Measurements from ENCODE around the gene ACOX3.
A peak's percentile ranks its signal among the peaks of the same experiment; 100 is the strongest.
"Not testable (repeated sequence)": the region's sequence is repeated elsewhere in the genome, so short reads cannot be mapped to it uniquely, and the experiment has no call there.

The ACOX3 gene

DNA sequence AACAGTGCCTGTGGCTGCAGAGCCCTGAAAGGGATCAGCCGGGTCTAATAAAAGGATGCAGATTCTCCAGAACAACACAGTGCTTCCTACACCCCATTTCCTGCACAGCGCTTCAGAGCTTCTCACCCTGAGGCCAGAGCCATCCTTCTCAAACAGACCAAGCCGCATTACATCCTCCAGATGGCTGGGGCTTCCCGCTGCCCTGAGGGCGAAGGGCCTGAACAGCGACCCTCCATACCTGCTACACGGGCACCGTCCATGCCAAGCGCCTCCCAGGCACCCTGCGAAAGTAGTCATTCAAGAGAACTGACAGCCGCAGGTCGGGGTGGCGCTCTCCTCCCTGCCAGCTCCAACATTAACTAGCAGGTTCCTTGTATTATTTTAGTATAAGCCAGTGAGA is 36.5 kb downstream of the ACOX3 start:
- FAIRE-seq, result no peak

DNA sequence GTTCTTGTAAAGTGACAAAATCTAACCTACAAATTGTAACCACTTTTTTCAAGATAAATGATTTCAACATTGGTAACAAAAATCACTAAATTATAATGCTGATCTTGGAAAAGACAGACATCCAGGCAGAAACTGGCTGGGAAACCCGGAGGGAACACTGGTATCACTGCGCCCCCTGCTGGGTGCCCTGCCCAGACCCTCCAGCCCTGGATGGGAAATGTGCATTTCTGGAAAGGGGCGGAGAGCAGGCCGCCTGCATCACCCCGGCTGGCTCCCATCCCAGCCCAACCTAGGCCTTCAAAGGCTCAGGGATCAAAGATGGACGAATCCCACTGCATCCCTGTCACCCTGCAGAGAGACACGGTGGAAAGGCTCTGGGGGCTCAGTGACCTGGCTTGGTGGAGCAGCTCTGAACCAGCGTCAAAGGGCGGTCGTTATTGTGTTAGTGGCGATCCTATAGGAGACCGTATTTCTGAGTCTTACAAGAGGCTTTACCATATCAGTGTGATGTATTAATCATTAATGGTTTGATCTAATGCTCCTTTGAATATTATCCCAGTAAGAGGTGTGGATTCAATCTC is 37.3 kb downstream of the ACOX3 start:
- peak; percentile 91 for FAIRE-seq

DNA sequence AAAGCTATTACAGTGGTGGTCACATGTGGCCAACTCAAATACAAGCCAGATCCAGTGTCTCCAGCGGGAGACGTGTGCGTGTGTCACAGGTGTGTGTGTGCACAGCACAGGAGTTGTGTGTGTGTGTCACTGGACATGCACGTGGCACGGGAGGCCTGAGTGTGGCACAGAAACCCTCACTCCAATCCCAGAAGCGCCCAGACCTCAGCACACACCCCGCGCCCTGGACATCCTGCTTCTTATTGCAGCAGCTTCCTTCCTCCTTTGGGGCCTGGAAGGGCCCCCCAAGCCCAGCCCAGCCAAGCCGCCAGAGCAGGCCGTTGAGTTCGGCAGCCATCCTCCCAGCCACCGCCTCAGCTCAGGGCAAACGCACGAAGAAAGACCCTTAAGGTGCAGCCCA is 37.9 kb downstream of the ACOX3 start:
- no peak for FAIRE-seq

DNA sequence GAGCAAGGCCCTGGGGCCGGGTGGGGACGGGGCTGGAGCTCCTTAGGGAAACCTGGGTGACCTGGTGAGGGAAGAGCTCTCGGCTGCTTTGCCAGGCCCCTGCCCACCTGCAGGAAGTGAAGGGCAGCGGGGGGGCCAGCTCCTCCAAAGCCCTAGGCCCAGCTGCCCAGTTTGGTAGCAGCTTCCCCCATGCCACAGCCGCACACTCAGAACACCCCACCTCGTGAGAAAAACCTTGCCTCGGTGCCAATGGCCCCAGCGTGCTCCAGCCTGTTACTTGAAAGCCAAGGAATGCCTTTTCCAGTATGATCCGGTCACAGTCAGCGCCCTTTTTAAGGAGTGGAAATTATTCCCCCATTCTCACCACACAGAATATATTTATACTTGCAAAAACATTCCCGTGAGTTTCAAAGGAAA is 38.3 kb downstream of the ACOX3 start:
- FAIRE-seq, result no peak

DNA sequence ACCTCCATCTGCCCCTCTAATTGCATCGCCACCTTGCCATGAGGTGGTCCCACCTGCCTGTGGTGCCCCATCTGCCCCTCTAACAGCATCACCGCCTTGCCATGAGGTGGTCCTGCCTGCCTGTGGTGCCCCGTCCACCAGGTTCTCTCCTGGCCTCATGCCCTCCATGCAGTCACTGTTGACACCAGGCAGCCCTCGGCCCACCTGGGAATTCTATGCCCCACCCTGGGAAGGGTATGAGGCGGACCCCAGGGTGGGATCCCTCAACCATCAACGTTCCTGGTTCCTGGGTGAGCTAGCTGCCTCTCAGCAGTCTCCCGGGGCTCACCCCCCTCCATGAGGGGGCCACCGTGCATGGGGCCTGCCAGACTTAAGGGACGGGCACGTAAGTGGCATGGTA is 38.9 kb downstream of the ACOX3 start:
- no peak for FAIRE-seq

DNA sequence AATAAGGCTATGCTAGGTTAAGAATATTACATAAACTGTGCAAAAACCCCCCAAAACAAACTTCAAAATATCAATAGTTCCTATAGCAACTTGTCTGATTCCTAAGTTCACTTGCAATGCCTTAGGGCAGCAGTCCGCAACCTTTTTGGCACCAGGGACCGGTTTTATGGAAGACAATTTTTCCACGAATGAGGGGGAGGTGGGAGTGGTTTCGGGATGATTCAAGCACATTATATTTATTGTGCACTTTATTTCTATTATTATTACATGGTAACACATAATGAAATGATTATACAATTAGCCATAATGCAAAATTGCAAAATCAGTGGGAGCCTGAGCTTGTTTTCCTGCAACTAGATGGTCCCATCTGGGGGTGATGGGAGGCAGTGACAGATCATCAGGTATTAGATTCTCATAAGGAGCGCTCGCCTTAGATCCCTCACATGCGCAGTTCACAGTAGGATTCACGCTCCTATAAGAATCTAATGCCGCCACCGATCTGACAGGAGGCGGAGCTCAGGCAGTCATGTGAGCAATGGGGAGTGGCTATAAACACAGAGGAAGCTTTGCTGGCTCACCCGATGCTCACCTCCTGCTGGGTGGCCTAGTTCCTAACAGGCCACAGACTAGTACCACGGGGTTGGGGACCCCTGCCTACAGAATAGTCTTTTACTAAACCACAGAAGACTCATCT is 39.7 kb downstream of the ACOX3 start:
- no peak for FAIRE-seq

DNA sequence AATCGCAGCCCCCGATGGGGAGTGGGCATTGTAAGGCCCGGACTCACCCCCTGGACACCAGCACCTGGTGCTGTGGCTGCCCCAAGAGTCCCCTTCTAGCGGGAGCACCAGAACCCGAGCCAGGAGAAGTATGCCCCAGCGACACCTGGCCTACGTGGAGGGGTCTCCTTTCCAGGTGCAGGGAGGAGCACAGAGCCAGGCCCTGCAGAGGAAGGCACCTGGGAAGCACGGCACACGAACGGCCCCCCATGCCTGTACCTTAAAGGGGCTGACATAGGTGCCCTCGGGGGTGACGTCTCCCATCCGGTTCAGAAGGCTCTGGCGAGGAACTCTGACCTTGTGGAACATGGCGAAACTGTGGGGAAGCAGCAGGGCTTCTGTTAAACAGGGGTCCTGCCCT is 41.2 kb downstream of the ACOX3 start:
- FAIRE-seq, result no peak

DNA sequence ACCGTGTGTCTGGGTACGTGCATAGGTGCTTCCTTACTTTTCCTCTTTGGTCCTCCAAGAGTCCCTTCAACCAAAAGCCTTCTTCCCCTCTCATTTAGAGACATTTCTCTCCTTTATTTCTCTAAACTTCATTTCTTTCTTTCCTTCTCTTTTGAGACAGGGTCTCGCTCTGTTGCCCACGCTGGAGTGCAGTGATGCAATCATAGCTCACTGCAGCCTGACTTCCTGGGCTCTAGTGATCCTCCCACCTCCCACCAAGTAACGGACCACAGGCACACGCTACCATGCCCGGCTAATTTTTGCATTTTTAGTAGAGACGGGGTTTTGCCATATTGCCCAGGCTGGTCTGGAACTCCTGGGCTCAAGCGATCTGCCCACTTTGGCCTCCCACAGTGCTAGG is 42.2 kb downstream of the ACOX3 start:
- FAIRE-seq, result no peak

DNA sequence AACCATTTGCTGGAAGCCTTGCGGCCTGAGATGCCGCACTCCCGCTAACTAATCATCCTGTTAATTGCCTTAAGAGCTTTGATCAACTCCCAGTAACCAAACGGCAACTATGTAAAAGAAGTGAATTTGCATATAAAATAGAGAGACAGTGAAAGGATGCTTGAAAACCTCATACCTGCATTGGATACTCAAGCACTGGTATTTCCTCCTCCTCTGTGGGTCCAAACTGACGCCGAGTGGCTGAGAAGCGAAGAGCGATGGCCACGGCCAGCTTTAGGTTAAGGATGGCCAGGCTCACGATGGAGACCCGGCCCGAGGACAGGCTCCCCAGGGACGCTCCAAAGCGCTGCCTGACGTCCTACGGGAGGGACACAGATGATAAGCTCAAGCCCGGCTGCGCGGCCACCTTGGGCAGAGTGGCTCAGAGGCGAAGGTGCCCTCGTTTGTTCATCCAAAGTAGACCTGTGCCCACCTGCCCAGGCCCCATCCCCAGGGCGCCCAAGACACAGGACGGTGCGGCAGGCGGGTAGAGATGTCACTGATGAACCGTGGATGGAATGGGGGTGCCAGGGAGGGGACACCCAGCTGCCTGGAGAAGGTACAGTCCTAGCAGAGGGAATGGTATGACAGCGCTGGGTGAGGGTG is 43.6 kb downstream of the ACOX3 start:
- no peak for FAIRE-seq

DNA sequence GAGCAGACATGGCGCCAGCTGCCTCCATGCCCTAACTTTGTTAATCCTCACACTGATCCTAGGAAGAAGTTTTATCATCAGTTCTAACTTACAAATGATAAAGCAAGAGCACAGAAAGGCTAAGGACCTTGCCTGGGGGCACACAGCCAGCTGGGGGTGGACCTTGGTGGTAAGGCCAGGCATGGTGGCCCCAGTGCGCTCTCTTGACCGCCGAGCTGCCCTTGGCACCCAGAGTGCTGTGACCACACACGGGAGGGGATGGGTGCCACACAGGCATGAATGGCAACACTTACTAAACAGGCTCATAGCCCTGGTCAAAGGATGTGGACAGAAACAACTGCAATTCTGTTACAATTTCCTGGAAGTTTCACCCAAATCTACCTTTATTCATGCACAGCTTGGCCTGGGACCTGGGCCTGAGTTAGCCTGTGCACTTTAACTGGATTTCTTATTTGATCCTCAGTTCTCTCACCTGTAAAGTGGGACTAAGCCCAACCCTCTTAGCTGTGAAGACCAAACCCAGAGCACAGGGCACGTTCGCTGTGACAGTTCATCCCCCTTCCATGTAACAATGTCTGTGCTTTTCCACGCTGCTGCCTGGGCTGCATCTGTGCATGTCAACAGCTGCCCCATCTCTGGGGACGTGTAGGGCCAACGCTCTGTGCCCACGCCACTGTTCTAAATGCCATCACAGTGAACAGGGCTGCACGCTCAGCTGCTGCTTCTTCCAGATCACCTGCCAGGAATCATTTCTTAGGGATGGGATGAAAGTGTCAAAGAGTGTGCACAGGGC is 44.8 kb downstream of the ACOX3 start:
- FAIRE-seq, result no peak

DNA sequence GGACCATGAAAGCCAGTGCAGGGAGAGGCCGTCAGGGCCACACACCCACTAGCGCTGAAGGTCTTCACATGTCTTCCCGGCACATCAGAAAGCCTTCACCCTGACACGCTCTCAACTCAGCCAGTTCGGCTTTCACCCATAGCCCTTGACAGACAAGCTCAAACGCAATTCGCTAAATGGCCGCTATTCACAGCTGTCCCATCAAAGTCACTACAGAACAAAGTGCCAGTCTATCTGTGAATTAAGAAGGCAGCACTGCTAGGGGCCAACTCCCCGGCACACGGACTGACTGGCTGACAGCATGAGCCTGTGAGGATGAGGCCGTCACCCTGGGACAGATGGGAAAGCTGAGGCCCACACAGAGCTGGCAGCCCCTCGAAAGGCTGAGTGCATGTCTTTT is 45.7 kb downstream of the ACOX3 start:
- no peak for FAIRE-seq

DNA sequence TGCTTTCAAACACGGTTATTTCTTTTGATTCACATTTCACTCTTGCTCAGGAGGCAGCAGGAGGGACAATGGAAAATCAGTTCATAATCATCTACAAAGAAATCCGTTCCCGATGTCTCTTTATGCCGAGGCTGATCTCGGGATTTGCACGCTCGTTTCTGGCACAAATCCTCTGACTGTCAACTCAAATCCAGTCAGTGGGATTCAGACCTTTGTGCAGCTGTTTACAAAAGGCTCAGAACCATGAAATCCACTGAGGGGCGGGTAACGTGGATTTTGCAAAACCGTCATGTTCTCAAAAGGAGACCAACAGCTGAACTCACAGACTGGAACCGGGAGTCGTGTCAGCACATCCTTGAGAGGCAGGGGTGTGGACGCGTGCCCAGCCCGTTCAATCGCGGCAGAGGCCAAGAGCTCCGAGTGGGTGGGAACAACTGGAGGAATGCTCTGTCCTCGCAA is 46.4 kb downstream of the ACOX3 start:
- no peak for FAIRE-seq

DNA sequence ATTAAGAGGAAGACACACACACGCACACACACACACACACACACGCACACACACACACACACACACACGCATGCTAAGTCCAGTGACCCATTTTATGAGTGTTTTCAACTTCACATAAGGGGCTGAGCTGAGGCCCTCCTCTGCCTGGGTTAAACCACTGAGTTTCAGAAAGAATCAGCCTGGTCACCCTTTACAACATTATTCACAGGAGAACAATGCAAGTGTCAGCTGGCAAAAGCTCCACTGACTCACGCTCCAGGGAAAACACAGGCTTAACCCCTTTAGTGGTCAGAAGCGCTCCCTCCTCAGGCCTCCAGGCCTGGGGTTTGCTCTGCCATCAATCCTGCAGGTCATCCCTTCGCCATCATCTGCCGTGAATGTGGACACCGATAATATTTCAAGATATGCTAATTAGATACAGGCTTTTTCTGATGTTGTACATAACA is 46.9 kb downstream of the ACOX3 start:
- peak; percentile 92 for FAIRE-seq

DNA sequence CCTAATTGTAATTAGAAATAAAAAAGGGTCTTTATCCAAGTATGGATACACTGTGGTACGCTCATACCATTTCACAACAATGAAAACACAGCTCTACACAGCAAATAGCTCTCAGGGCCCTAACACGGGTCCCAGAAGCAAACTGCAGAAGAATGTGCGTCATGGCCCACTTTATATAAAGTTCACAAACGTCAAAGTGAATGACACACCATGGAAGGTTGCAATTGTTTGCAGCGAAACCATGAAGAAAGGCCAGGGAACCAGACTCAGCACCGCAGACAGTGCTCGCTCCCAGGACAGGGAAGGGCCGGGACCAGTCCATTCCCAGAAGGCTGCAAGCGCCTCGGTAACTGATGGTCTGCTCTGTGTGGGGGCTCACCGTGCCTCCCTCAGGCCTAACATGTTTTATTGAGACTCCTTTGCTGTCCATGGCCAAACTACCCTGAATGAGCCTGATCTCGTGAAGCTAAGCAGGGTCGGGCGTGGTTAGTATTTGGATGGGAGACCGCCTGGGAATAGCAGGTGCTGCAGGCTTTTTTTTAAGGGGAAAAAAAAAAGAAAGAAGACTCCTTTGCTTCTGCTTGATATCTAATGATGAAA is 47.8 kb downstream of the ACOX3 start:
- FAIRE-seq, result no peak

DNA sequence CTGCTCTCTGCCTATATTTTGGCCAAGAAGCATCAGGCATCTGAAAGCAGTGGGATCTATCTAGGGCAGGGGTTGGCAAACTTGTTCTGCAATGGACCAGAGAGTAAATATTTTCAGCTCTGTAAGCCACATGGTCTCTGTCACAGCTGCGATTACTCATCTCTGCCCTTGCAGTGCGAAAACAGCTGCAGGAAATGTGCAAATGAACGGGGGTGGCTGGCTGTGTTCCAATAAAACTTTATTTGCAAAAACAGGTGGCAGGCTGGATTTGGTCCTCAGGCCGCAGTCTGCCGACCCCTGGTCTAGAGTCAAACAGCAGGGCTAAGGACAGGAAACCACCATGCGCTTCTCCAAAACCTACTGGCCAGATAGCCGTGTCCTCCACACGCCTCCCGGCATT is 48.6 kb downstream of the ACOX3 start:
- peak; percentile 65 for FAIRE-seq

DNA sequence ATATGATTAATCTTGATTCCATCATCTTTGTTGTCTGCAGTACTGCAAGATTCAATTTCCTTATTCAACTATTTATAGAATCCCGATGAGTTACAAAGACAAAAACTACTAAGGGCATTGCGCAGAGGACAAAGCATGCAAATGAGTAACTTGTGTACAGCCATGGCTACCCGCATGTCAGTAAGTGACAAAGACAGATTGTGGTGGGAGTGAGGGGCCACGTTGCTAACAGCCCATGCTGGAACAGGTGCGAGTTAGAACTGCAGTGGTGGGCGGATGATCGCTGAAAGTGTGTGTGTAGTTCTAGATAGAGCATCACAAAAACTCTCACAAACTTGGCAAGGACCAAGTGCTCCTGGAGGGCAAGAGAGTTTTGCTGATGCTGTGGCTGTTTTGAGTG is 49.5 kb downstream of the ACOX3 start:
- FAIRE-seq, result no peak

DNA sequence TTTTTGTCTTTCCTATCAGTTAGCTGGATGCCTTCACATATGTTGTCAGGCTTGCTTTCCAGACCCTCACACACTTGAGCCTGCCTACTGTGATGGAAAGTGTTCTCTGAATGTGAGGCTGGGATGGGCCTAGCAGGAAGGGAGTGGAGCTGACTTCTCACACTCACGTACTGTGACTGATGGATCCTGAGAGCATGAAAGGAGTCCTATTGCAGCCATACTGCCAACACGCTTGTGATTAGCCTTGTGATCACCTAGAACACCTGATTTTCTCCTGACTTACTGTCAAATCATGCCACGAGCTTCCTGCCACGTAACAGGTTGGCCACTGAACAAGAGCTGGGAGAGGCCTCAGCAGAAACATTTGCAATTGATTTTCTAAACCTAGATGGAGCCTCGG is 49.9 kb downstream of the ACOX3 start:
- no peak for FAIRE-seq

DNA sequence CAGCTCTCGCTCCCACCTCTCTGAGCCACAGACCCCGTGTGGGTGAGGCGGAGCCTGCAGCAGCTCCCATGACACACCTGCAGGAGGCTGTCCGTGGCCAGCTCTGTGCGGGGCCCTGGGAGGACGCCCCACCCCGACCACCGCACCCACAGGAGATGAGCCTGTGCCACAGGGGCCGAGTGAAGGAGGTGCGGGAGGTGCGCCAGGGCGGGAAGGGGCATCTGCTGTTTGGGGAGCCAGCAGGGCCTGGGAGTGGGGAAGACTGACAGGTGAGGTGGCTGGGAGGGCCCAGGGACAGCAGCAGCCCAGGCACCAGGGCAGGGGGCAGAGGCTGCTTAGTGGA is 52.0 kb downstream of the ACOX3 start:
- FAIRE-seq, result no peak

DNA sequence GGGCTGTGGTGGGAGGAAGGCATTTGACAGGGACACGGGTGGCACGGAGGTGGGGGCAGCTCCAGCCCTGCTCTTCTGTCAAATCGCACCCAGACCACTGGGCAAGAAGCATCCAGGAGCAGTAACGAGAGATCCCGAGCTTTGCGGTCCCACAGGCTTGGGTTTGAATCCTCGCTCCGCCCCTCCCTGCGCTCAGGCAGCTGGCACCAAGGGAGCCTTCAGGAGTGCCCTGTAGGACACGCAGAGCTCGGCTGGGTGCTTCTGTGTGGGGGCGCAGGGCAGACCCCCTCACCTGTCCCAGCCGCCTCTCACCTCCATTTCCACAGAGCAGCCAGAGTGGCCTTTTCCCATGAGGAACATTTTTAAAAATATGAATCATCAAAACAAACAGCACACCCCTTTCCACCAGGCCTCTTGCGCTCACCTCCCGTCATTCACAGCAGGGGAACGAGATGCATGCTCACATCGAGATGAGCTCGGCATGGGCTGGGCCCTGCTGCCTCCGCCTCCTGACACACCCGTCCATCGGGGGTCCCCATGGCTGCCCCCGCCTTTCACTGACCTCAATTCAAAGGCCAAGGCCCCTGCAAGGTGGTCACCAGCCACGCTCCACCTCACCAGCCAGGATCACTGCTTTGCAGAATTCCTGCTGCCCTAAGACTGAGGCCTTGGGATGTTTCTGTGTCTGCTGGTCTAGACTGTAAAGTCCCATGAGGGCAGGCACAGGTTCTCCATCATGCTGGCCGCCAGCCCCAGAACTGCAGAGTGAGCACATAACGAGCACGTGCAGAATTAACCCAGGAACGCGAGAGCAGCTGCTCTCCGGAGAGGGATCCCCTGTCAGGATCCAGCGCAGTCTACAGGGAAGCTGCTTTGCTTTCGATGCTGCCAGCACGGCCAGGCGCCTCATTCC is 52.7 kb downstream of the ACOX3 start:
- FAIRE-seq, result no peak

DNA sequence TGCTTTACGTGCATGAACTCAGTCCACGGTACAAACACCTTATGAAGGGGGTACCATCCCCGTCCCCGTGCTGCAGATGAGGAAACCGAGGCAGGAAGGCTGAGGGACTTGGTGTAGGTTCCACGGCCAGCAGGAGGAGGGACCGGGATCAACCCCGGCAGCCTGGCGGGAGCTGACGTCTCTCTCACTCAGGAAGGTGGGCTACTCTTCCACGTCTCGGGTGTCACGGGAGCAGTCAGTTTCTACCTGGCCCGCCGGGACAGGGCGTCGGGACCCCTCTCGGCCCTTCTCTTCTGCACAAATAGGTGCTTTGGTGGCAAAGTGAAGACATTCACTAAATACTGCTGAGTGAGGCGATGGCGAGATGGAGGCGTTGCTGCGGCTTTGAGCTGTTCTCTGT is 53.3 kb downstream of the ACOX3 start:
- FAIRE-seq, result no peak

DNA sequence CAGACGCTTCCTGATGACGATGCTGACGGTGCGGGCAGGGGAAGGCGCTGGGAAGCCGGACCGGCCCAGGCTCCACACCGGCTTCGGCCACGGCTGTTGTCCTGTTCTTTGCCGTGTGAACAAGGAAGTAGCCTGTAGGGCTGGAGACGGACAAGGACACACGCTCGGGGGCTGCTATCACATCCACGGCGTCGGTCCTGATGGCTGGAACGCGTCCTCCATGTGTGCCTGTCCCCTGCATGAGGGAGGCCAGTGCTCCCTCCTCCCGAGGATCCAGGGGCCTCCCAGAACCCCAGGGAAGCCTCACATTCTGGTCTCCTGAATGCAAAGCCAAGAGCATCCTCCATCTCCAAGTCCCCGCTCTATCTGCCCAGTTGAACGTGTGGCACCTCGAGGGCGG is 53.8 kb downstream of the ACOX3 start:
- no peak for FAIRE-seq

DNA sequence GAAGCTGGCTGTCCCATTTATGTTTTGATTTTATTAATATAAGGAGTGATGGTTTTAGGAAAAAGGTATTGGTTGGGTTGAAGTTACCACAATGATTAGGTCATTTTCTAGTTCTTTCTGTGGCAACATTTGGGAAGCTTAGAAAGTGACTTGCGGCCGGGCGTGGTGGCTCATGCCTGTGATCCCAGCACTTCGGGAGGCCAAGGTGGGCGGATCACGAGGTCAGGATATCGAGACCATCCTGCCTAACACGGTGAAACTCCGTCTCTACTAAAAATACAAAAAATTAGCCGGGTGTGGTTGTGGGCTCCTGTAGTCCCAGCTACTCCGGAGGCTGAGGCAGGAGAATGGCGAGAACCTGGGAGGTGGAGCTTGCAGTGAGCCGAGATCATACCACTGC is 54.4 kb downstream of the ACOX3 start:
- not testable (repeated sequence) for FAIRE-seq

Data from endometrium (tissue), 2 donors.